HCT116 (cell line): ENCODE measurements around the gene ACTN3. TPM values are rescaled to one million over a fixed set of nuclear protein-coding genes. Genes with fewer than 3 reads are reported as not detected.

Experiments
- ATAC-seq: fragments of 200-7000 bp; cut with Tn5 transposase; 2 replicates; pipeline ENCODE4 v1.9.1; 2020; ENCODE audit warnings: mild to moderate bottlenecking, moderate library complexity
- BruUV-seq: library from RNA; stranded (reverse); fragments of 400-500 nt; replicated peaks from 2 replicates; lab custom pipeline; 2021; lab: Mats Ljungman, UMichigan
- CTCF ChIA-PET: fragments of 300-600 bp; sonication (Branson Sonifier 250); formaldehyde crosslinking; loops from one replicate; lab custom pipeline; 2021; ENCODE audit warnings: antibody characterized with exemption; lab: Charles Lee
- POLR2A ChIA-PET: fragments of 300-600, 350-600 bp; sonication (Branson Sonifier 250); formaldehyde crosslinking; loops from one replicate; lab custom pipeline; 2021; ENCODE audit warnings: antibody characterized with exemption; lab: Charles Lee
- RAD21 ChIA-PET, 2 experiments: fragments of 300-600 bp; sonication (Branson Sonifier 250); formaldehyde crosslinking; loops; one replicate each; lab custom pipeline; 2023; ENCODE audit warnings: low total read pairs in 2 of 2; ENCODE audit not compliant: uncharacterized antibody in 2 of 2, unreplicated experiment in 2 of 2, low non-redundant PET in 1 of 2; lab: Charles Lee
- DNase-seq: peaks from one replicate; pipeline ENCODE4 v3.0.0-alpha.2; 2010; ENCODE audit warnings: low read depth, low spot score
- H2AFZ ChIP-seq: fragments of 200-600 bp; shearing (Covaris generic), sonication (generic); 2 replicates; pipeline ENCODE4 v1.6.1; 2017; ENCODE audit warnings: low read depth, mixed run types, mixed read lengths, antibody characterized with exemption, low read length; ENCODE audit not compliant: poor library complexity, severe bottlenecking
- H3K27ac ChIP-seq: 2 replicates; pipeline ENCODE4 v1.5.1; 2012; ENCODE audit warnings: low read depth, low read length
- H3K27me3 ChIP-seq: fragments of 200-600 bp; sonication (generic); 2 replicates; pipeline ENCODE4 v1.6.1; 2016; ENCODE audit warnings: mixed run types, low read length, mixed read lengths; ENCODE audit not compliant: insufficient read depth
- H3K36me3 ChIP-seq, 2 experiments: fragments of 200-500 bp in 1 of 2; fragments of 200-600 bp in 1 of 2; sonication (Bioruptor generic) in 1 of 2; sonication (generic) in 1 of 2; 2 replicates each; pipeline versions ENCODE4 v1.5.1 to v1.6.1; 2014 to 2016; ENCODE audit warnings: low read length in 2 of 2, inconsistent platforms in 1 of 2, mixed read lengths in 1 of 2, mixed run types in 1 of 2; ENCODE audit not compliant: insufficient read depth in 2 of 2, control insufficient read depth in 1 of 2
- H3K4me1 ChIP-seq, 2 experiments: fragments of 200-600 bp in 1 of 2; sonication (generic) in 1 of 2; 2 replicates each; pipeline versions ENCODE4 v1.5.1 to v1.6.1; 2012 to 2017; ENCODE audit warnings: low read length in 2 of 2, inconsistent platforms in 1 of 2, mild to moderate bottlenecking in 1 of 2, mixed read lengths in 1 of 2, mixed run types in 1 of 2, moderate library complexity in 1 of 2; ENCODE audit not compliant: insufficient read depth in 2 of 2, control insufficient read depth in 1 of 2
- H3K4me2 ChIP-seq: fragments of 200-600 bp; sonication (generic); 2 replicates; pipeline ENCODE4 v1.6.1; 2017; ENCODE audit warnings: mixed run types, low read length, mixed read lengths
- H3K4me3 ChIP-seq, 2 experiments: fragments of 200-600 bp in 1 of 2; sonication (generic) in 1 of 2; replicated peaks in 1 of 2; 2 replicates each; pipeline ENCODE4 v1.5.1; 2011 to 2016; ENCODE audit warnings: low read length in 2 of 2, control low read depth in 1 of 2, low read depth in 1 of 2, mild to moderate bottlenecking in 1 of 2, mixed read lengths in 1 of 2, mixed run types in 1 of 2
- H3K79me2 ChIP-seq: fragments of 200-600 bp; sonication (generic); 2 replicates; pipeline ENCODE4 v1.6.1; 2017; ENCODE audit warnings: mild to moderate bottlenecking, mixed run types, low read length, moderate library complexity, mixed read lengths; ENCODE audit not compliant: insufficient read depth
- H3K9ac ChIP-seq: fragments of 200-600 bp; sonication (generic); 2 replicates; pipeline ENCODE4 v1.6.1; 2016; ENCODE audit warnings: low read length, mixed read lengths
- H3K9me2 ChIP-seq: fragments of 200-600 bp; sonication (generic), shearing (Covaris generic); 2 replicates; pipeline ENCODE4 v1.6.1; 2017; ENCODE audit warnings: mixed run types, mild to moderate bottlenecking, moderate library complexity; ENCODE audit not compliant: insufficient read depth
- H3K9me3 ChIP-seq, 2 experiments: fragments of 200-500 bp in 1 of 2; fragments of 200-600 bp in 1 of 2; sonication (Bioruptor generic) in 1 of 2; sonication (generic) in 1 of 2; 2 replicates each; pipeline ENCODE4 v1.6.1; 2014 to 2017; ENCODE audit warnings: low read length in 2 of 2, mixed read lengths in 2 of 2, inconsistent platforms in 1 of 2, low read depth in 1 of 2, mild to moderate bottlenecking in 1 of 2, mixed run types in 1 of 2, moderate library complexity in 1 of 2; ENCODE audit not compliant: control insufficient read depth in 1 of 2, insufficient read depth in 1 of 2
- H4K20me1 ChIP-seq: fragments of 200-600 bp; sonication (generic), shearing (Covaris generic); 2 replicates; pipeline ENCODE4 v1.6.1; 2017; ENCODE audit warnings: mixed run types, mild to moderate bottlenecking, moderate library complexity; ENCODE audit not compliant: insufficient read depth
- CBX3 ChIP-seq: IDR thresholded peaks from 2 replicates; pipeline ENCODE4 v1.6.1; 2012; ENCODE audit warnings: low read depth
- CEBPB ChIP-seq: IDR thresholded peaks from 2 replicates; pipeline ENCODE4 v1.6.1; 2012; ENCODE audit warnings: low read depth
- EGR1 ChIP-seq: IDR thresholded peaks from 2 replicates; pipeline ENCODE4 v1.6.1; 2012; ENCODE audit warnings: low read depth
- ELF1 ChIP-seq: IDR thresholded peaks from 2 replicates; pipeline ENCODE4 v1.6.1; 2012; ENCODE audit warnings: low read depth, borderline replicate concordance
- EZH2phosphoT487 ChIP-seq: fragments of 200-600 bp; IDR thresholded peaks from 2 replicates; pipeline ENCODE4 v1.6.1; 2018; ENCODE audit warnings: antibody characterized with exemption, borderline replicate concordance
- JUND ChIP-seq: IDR thresholded peaks from 2 replicates; pipeline ENCODE4 v1.6.1; 2012
- POLR2AphosphoS5 ChIP-seq: IDR thresholded peaks from 2 replicates; pipeline ENCODE4 v1.6.1; 2011; ENCODE audit warnings: mild to moderate bottlenecking, low read depth, low read length, moderate library complexity
- RAD21 ChIP-seq: IDR thresholded peaks from 2 replicates; pipeline ENCODE4 v1.6.1; 2012; ENCODE audit warnings: low read depth, mild to moderate bottlenecking
- YY1 ChIP-seq: IDR thresholded peaks from 2 replicates; pipeline ENCODE4 v1.6.1; 2011; ENCODE audit warnings: low read length, low read depth, moderate library complexity, mild to moderate bottlenecking; ENCODE audit not compliant: insufficient replicate concordance; ENCODE audit errors: extremely low read depth
- ZNF274 ChIP-seq: fragments of 200-500 bp; sonication (Bioruptor generic); IDR thresholded peaks from 2 replicates; pipeline ENCODE4 v1.6.1; 2014; ENCODE audit warnings: mild to moderate bottlenecking, low read depth, low read length, inconsistent platforms
- intact Hi-C: fragments of 100-400 bp; cut with micrococcal nuclease; formaldehyde crosslinking; loops from 2 replicates; pipeline ENCODE4 v1.10.0; 2022
- total RNA-seq: library from RNA; stranded (reverse); gene quantifications from one replicate; pipeline ENCODE4 v1.2.1, GENCODE V29; 2021; ENCODE audit not compliant: unreplicated experiment
- TF ChIP-seq, protein P1 (sequence below): IDR thresholded peaks from 2 replicates; pipeline ENCODE4 v1.6.1; 2012
- TF ChIP-seq, protein P2 (sequence below): IDR thresholded peaks from 2 replicates; pipeline ENCODE4 v1.6.1; 2012; ENCODE audit warnings: low read depth

The ACTN3 gene
- total RNA-seq, 1 experiment from 2014 or later: not detected

DNA sequence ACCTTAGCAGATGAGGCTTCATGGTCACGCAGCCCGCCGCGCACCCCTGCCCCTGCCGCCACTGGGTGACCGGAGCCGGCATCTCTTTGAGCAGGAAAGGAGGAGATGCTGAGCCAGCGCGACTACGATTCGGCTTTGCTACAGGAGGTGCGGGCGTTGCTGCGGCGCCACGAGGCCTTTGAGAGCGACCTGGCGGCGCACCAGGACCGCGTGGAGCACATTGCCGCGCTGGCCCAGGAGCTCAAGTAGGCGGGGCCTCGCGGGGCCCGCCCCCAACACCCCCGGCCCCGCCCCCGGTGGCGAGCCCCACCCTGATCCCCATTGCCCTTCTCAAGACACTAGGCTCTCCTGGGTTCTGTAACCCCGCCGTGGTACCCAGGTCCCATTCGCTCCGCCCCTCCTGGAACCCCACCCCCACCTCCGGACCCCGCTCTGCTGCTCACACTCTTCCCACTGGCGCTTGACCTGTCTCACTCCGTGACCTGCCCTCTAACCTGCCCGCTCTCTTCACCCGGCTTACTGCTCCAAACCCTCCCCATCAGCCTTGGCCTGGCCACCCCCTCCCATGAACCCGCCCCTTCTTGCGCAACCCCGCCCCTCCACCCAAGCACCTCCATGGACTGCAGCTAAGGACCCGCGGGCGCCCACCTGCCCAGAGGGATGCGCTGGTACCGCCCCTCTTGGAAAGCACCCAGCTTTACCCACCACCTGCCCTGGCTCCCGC is 12.6 kb downstream of the ACTN3 start:
- Histone ChIP-seq H3K4me3 (no peak overlapping the region), H2AFZ (no peak overlapping the region), H3K4me1 (no peaks in the 10 kb centered on the region), H3K4me2 (no peak overlapping the region), H3K9me3 (no peaks in the 10 kb centered on the region), H3K79me2 (no peaks in the 10 kb centered on the region), H3K9ac (no peak overlapping the region), H4K20me1 (no peaks in the 10 kb centered on the region), H3K27ac (no peak overlapping the region), H3K36me3 (no peaks in the 10 kb centered on the region), H3K9me2 (no peaks in the 10 kb centered on the region), H3K27me3 (no peaks in the 10 kb centered on the region)
- DNase-seq: no peak
- TF ChIP-seq POLR2AphosphoS5 (no peak), EZH2phosphoT487 (no peak), ZNF274 (no peak), YY1 (no peak), JUND (no peak), RAD21 (no peak), CBX3 (no peak), CEBPB (no peak), ELF1 (no peak), EGR1 (no peak)
- TF ChIP-seq, protein P1, sequence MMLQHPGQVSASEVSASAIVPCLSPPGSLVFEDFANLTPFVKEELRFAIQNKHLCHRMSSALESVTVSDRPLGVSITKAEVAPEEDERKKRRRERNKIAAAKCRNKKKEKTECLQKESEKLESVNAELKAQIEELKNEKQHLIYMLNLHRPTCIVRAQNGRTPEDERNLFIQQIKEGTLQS: no peak
- TF ChIP-seq, protein P2, sequence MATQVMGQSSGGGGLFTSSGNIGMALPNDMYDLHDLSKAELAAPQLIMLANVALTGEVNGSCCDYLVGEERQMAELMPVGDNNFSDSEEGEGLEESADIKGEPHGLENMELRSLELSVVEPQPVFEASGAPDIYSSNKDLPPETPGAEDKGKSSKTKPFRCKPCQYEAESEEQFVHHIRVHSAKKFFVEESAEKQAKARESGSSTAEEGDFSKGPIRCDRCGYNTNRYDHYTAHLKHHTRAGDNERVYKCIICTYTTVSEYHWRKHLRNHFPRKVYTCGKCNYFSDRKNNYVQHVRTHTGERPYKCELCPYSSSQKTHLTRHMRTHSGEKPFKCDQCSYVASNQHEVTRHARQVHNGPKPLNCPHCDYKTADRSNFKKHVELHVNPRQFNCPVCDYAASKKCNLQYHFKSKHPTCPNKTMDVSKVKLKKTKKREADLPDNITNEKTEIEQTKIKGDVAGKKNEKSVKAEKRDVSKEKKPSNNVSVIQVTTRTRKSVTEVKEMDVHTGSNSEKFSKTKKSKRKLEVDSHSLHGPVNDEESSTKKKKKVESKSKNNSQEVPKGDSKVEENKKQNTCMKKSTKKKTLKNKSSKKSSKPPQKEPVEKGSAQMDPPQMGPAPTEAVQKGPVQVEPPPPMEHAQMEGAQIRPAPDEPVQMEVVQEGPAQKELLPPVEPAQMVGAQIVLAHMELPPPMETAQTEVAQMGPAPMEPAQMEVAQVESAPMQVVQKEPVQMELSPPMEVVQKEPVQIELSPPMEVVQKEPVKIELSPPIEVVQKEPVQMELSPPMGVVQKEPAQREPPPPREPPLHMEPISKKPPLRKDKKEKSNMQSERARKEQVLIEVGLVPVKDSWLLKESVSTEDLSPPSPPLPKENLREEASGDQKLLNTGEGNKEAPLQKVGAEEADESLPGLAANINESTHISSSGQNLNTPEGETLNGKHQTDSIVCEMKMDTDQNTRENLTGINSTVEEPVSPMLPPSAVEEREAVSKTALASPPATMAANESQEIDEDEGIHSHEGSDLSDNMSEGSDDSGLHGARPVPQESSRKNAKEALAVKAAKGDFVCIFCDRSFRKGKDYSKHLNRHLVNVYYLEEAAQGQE: no peak
- ATAC-seq: no peak; the same call in 1 of the 2 replicates
- POLR2A ChIA-PET: no interaction called here
- RAD21 ChIA-PET: no interaction called here
- intact Hi-C loops: no loop called here
- BruUV-seq: no TSS peak
- CTCF ChIA-PET: no interaction called here
